ENCODE data around the gene SURF4.
"Not testable (repeated sequence)": the region's sequence is repeated elsewhere in the genome, so short reads cannot be mapped to it uniquely, and the experiment has no call there.

Gene SURF4

GRCh38 chr9:133333566-133333965 lies 42.3 kb downstream of the SURF4 start:
- no peak for DNase-seq (ENCODE audit: low spot score)

GRCh38 chr9:133333011-133333410 lies 42.8 kb downstream of the SURF4 start:
- no peak for DNase-seq (ENCODE audit: low spot score)

- no peak for DNase-seq (ENCODE audit: low spot score)
Measured at GRCh38 chr9:133332381-133332730, 43.5 kb downstream of the SURF4 start.

GRCh38 chr9:133331641-133332380 lies 44.0 kb downstream of the SURF4 start:
- DNase-seq (ENCODE audit: low spot score) = no peak

- no peak for DNase-seq (ENCODE audit: low spot score)
Measured at GRCh38 chr9:133331221-133331620, 44.6 kb downstream of the SURF4 start.

- DNase-seq (ENCODE audit: low spot score) = not testable (repeated sequence)
Measured at GRCh38 chr9:133329306-133330156, 46.3 kb downstream of the SURF4 start.

GRCh38 chr9:133327834-133328484 lies 47.9 kb downstream of the SURF4 start:
- no peak for DNase-seq (ENCODE audit: low spot score)

- not testable (repeated sequence) for DNase-seq (ENCODE audit: low spot score)
Measured at GRCh38 chr9:133327021-133327420, 48.8 kb downstream of the SURF4 start.

GRCh38 chr9:133323991-133324703 lies 51.7 kb downstream of the SURF4 start:
- DNase-seq (ENCODE audit: low spot score) = no peak

GRCh38 chr9:133323211-133323610 lies 52.6 kb downstream of the SURF4 start:
- DNase-seq (ENCODE audit: low spot score) = no peak

GRCh38 chr9:133322701-133323100 lies 53.2 kb downstream of the SURF4 start:
- no peak for DNase-seq (ENCODE audit: low spot score)

GRCh38 chr9:133321411-133321935 lies 54.4 kb downstream of the SURF4 start:
- no peak for DNase-seq (ENCODE audit: low spot score)

GRCh38 chr9:133320421-133320881 lies 55.4 kb downstream of the SURF4 start:
- DNase-seq (ENCODE audit: low spot score) = no peak

GRCh38 chr9:133317551-133317950 lies 58.3 kb downstream of the SURF4 start:
- not testable (repeated sequence) for DNase-seq (ENCODE audit: low spot score)

GRCh38 chr9:133315997-133316396 lies 59.9 kb downstream of the SURF4 start:
- no peak for DNase-seq (ENCODE audit: low spot score)

Data from HuH-7.5 (cell line).